ENCODE data around the gene COG5.

COG5 gene

GRCh38 chr7:107472116-107472515 lies 91.6 kb downstream of the COG5 start:
- no peak overlapping the region for H4K8ac ChIP-seq (ENCODE audit: low read length)
- peaks cover 0 to 5% of the 10 kb centered on the region in 2 experiments for H3K36me3 ChIP-seq (ENCODE audit: control insufficient read depth in 1 of 2, insufficient read depth in 2 of 2, low read depth in 1 of 2, low read length in 2 of 2)
- DNase-seq, result no peak
- H3K4me1 ChIP-seq (ENCODE audit: control insufficient read depth, insufficient read depth, low read depth, low read length), result no peaks in the 10 kb centered on the region
- H3K79me1 ChIP-seq (replicated peaks; ENCODE audit: low read length, poor library complexity, severe bottlenecking), result peaks cover 8% of the 10 kb centered on the region
- no peak overlapping the region for H3K18ac ChIP-seq (ENCODE audit: low read depth in 1 of 2, low read length in 2 of 2)
- H2BK5ac ChIP-seq (ENCODE audit: low read depth, low read length, poor library complexity, severe bottlenecking), result no peak overlapping the region
- no peaks in the 10 kb centered on the region for H3K9me3 ChIP-seq (ENCODE audit: control insufficient read depth, low read length)
- peak overlapping the region; percentile 31 for H3K9ac ChIP-seq (ENCODE audit: low read length)
- H3K4me3 ChIP-seq (ENCODE audit: insufficient read depth in 1 of 2, low read depth in 1 of 2, low read length in 2 of 2), result no peak overlapping the region
- no peak overlapping the region for H2AK5ac ChIP-seq (ENCODE audit: low read length, severe bottlenecking)
- H2BK15ac ChIP-seq (ENCODE audit: low read depth, poor library complexity, severe bottlenecking), result no peak overlapping the region
- H3K4ac ChIP-seq (ENCODE audit: low read depth in 1 of 2, low read length in 2 of 2), result no peak overlapping the region
- H2BK12ac ChIP-seq (ENCODE audit: low read length in 2 of 2), result no peak overlapping the region
- no peak overlapping the region for H2AFZ ChIP-seq (ENCODE audit: low read depth, low read length)
- no peaks in the 10 kb centered on the region for H3K27me3 ChIP-seq (ENCODE audit: control insufficient read depth in 1 of 2, insufficient read depth in 1 of 2, low read length in 2 of 2)
- no peak overlapping the region for H3K4me2 ChIP-seq (ENCODE audit: low read length, poor library complexity, severe bottlenecking)
- no peak overlapping the region for H3K23ac ChIP-seq (ENCODE audit: low read length in 2 of 2)
- 92% methylated on average over 2 of the region's 3 CpGs for WGBS
- no peak overlapping the region for H3K14ac ChIP-seq (ENCODE audit: low read length in 2 of 2)
- H2BK120ac ChIP-seq (ENCODE audit: low read depth, low read length), result no peak overlapping the region
- H4K91ac ChIP-seq (ENCODE audit: low read length), result no peak overlapping the region
- H3K27ac ChIP-seq (ENCODE audit: low read length, poor library complexity, severe bottlenecking), result no peak overlapping the region

DNA sequence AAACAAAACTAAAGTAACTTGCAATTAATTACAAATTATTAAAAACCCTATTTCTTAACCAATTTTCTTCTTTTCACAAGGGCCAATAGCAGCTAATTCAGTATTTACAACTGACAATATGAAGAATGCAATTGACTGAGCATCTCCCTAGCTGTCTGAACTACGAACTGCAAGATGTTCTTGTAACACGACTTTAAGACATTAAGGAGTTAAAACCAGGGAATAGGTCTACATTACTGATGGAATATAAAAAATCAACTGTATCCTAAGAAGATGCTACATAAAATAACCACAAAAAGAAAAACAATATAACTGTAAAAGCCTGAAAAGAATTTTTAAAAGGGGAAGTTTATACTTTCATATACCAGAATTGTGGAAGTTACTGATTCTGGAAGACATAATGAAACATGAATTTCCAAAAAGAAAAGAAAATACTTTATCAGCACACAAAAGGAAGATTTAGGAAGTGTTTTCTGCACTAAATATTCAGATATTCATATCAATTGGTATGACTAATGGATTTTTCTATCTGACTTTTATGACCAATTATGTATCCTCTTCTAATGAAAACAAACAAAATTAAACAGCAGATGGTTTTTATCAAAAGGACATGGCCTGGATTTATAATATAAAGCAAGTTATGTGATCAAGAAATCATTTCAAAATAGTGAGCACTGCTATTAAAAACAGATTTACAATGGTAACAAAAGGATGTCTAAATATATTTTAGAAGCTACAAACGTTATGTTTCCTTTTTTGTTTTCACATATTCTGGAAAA lies 92.2 kb downstream of the COG5 start:
- Histone ChIP-seq H4K91ac (ENCODE audit: low read length) (no peak overlapping the region), H2AFZ (ENCODE audit: low read depth, low read length) (no peak overlapping the region), H3K79me1 (replicated peaks; ENCODE audit: low read length, poor library complexity, severe bottlenecking) (peaks cover 8% of the 10 kb centered on the region), H3K18ac (ENCODE audit: low read depth in 1 of 2, low read length in 2 of 2) (no peak overlapping the region), H3K9me3 (ENCODE audit: control insufficient read depth, low read length) (no peaks in the 10 kb centered on the region), H2AK5ac (ENCODE audit: low read length, severe bottlenecking) (no peak overlapping the region), H3K14ac (ENCODE audit: low read length in 2 of 2) (no peak overlapping the region), H2BK5ac (ENCODE audit: low read depth, low read length, poor library complexity, severe bottlenecking) (no peak overlapping the region), H4K8ac (ENCODE audit: low read length) (no peak overlapping the region), H2BK12ac (ENCODE audit: low read length in 2 of 2) (no peak overlapping the region), H3K4ac (ENCODE audit: low read depth in 1 of 2, low read length in 2 of 2) (no peak overlapping the region), H3K9ac (ENCODE audit: low read length) (peak overlapping the region; percentile 31), H3K4me1 (ENCODE audit: control insufficient read depth, insufficient read depth, low read depth, low read length) (no peaks in the 10 kb centered on the region), H2BK120ac (ENCODE audit: low read depth, low read length) (no peak overlapping the region), H2BK15ac (ENCODE audit: low read depth, poor library complexity, severe bottlenecking) (no peak overlapping the region), H3K4me3 (ENCODE audit: insufficient read depth in 1 of 2, low read depth in 1 of 2, low read length in 2 of 2) (no peak overlapping the region), H3K36me3 (ENCODE audit: control insufficient read depth in 1 of 2, insufficient read depth in 2 of 2, low read depth in 1 of 2, low read length in 2 of 2) (peaks cover 0 to 5% of the 10 kb centered on the region in 2 experiments), H3K27me3 (ENCODE audit: control insufficient read depth in 1 of 2, insufficient read depth in 1 of 2, low read length in 2 of 2) (no peaks in the 10 kb centered on the region), H3K4me2 (ENCODE audit: low read length, poor library complexity, severe bottlenecking) (no peak overlapping the region), H3K23ac (ENCODE audit: low read length in 2 of 2) (no peak overlapping the region), H3K27ac (ENCODE audit: low read length, poor library complexity, severe bottlenecking) (no peak overlapping the region)
- WGBS, result no CpG with 5 or more reads among the region's 3 CpGs
- DNase-seq, result no peak

DNA sequence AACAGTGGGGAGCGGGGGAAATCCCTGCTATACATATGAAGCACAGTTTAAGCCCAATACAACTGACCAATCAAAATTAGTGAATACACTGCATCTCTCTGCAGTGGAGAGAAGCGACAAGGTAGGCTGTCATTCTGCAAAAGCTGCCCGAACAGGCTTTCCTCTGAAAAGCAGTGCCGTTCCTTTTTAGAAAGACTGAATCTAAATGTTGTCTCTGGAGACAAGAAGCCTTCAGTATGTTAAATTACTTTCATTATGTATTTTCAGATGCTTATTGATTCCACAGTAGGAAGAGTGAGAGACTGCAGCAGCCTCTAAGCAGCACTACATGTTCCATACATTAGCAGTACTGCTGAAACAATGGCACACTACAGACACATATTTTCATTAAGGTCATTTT lies 93.8 kb downstream of the COG5 start, which contains the start of gene GPR22:
GPR22 (plus strand) TSS at position 129 of the 400 bp plus-strand sequence. CDS start 4,004 bp downstream, outside the sequence.
- no peak within 1 kb of the TSS for H3K9ac ChIP-seq (ENCODE audit: low read length)
- H3K4ac ChIP-seq (ENCODE audit: low read depth in 1 of 2, low read length in 2 of 2), result no peak within 1 kb of the TSS
- H3K79me1 ChIP-seq (replicated peaks; ENCODE audit: low read length, poor library complexity, severe bottlenecking), result peaks cover 8% of the 10 kb centered on the region
- no peak within 1 kb of the TSS for H3K4me2 ChIP-seq (ENCODE audit: low read length, poor library complexity, severe bottlenecking)
- H4K8ac ChIP-seq (ENCODE audit: low read length), result no peak within 1 kb of the TSS
- H3K14ac ChIP-seq (ENCODE audit: low read length in 2 of 2), result no peak within 1 kb of the TSS
- no peak within 1 kb of the TSS for H2AK5ac ChIP-seq (ENCODE audit: low read length, severe bottlenecking)
- no peak within 1 kb of the TSS for H2BK12ac ChIP-seq (ENCODE audit: low read length in 2 of 2)
- H3K9me3 ChIP-seq (ENCODE audit: control insufficient read depth, low read length), result no peaks in the 10 kb centered on the region
- no peak within 1 kb of the TSS for H2BK15ac ChIP-seq (ENCODE audit: low read depth, poor library complexity, severe bottlenecking)
- no peak for DNase-seq
- H3K36me3 ChIP-seq (ENCODE audit: control insufficient read depth in 1 of 2, insufficient read depth in 2 of 2, low read depth in 1 of 2, low read length in 2 of 2), result peaks cover 0 to 5% of the 10 kb centered on the region in 2 experiments
- H3K18ac ChIP-seq (ENCODE audit: low read depth in 1 of 2, low read length in 2 of 2), result no peak within 1 kb of the TSS
- H3K27me3 ChIP-seq (ENCODE audit: control insufficient read depth in 1 of 2, insufficient read depth in 1 of 2, low read length in 2 of 2), result no peaks in the 10 kb centered on the region
- no peaks in the 10 kb centered on the region for H3K4me1 ChIP-seq (ENCODE audit: control insufficient read depth, insufficient read depth, low read depth, low read length)
- H2BK120ac ChIP-seq (ENCODE audit: low read depth, low read length), result no peak within 1 kb of the TSS
- WGBS, result 86% methylated on average over 4 of the region's 4 CpGs
- H3K27ac ChIP-seq (ENCODE audit: low read length, poor library complexity, severe bottlenecking), result no peak within 1 kb of the TSS
- H2AFZ ChIP-seq (ENCODE audit: low read depth, low read length), result no peak within 1 kb of the TSS
- H2BK5ac ChIP-seq (ENCODE audit: low read depth, low read length, poor library complexity, severe bottlenecking), result no peak within 1 kb of the TSS
- no peak within 1 kb of the TSS for H3K23ac ChIP-seq (ENCODE audit: low read length in 2 of 2)
- no peak within 1 kb of the TSS for H4K91ac ChIP-seq (ENCODE audit: low read length)
- no peak within 1 kb of the TSS for H3K4me3 ChIP-seq (ENCODE audit: insufficient read depth in 1 of 2, low read depth in 1 of 2, low read length in 2 of 2)

GRCh38 chr7:107468824-107469223 lies 94.9 kb downstream of the COG5 start:
- no peak overlapping the region for H2BK120ac ChIP-seq (ENCODE audit: low read depth, low read length)
- H4K8ac ChIP-seq (ENCODE audit: low read length), result no peak overlapping the region
- DNase-seq, result no peak
- H3K23ac ChIP-seq (ENCODE audit: low read length in 2 of 2), result no peak overlapping the region
- H3K79me1 ChIP-seq (replicated peaks; ENCODE audit: low read length, poor library complexity, severe bottlenecking), result peaks cover 8% of the 10 kb centered on the region
- no peak overlapping the region for H4K91ac ChIP-seq (ENCODE audit: low read length)
- no peak overlapping the region for H2BK12ac ChIP-seq (ENCODE audit: low read length in 2 of 2)
- H3K4me3 ChIP-seq (ENCODE audit: insufficient read depth in 1 of 2, low read depth in 1 of 2, low read length in 2 of 2), result no peak overlapping the region
- H3K14ac ChIP-seq (ENCODE audit: low read length in 2 of 2), result no peak overlapping the region
- H3K4me2 ChIP-seq (ENCODE audit: low read length, poor library complexity, severe bottlenecking), result no peak overlapping the region
- H2BK5ac ChIP-seq (ENCODE audit: low read depth, low read length, poor library complexity, severe bottlenecking), result no peak overlapping the region
- H3K18ac ChIP-seq (ENCODE audit: low read depth in 1 of 2, low read length in 2 of 2), result no peak overlapping the region
- no peak overlapping the region for H3K9ac ChIP-seq (ENCODE audit: low read length)
- H2BK15ac ChIP-seq (ENCODE audit: low read depth, poor library complexity, severe bottlenecking), result no peak overlapping the region
- WGBS, result no CpG with 5 or more reads among the region's 1 CpG
- no peaks in the 10 kb centered on the region for H3K36me3 ChIP-seq (ENCODE audit: control insufficient read depth in 1 of 2, insufficient read depth in 2 of 2, low read depth in 1 of 2, low read length in 2 of 2)
- H3K4ac ChIP-seq (ENCODE audit: low read depth in 1 of 2, low read length in 2 of 2), result no peak overlapping the region
- no peaks in the 10 kb centered on the region for H3K4me1 ChIP-seq (ENCODE audit: control insufficient read depth, insufficient read depth, low read depth, low read length)
- H3K9me3 ChIP-seq (ENCODE audit: control insufficient read depth, low read length), result no peaks in the 10 kb centered on the region
- H3K27me3 ChIP-seq (ENCODE audit: control insufficient read depth in 1 of 2, insufficient read depth in 1 of 2, low read length in 2 of 2), result no peaks in the 10 kb centered on the region
- no peak overlapping the region for H2AFZ ChIP-seq (ENCODE audit: low read depth, low read length)
- H3K27ac ChIP-seq (ENCODE audit: low read length, poor library complexity, severe bottlenecking), result no peak overlapping the region
- H2AK5ac ChIP-seq (ENCODE audit: low read length, severe bottlenecking), result no peak overlapping the region

Measured in mesenchymal stem cell (in vitro differentiated cells and primary cell).